ENCODE results near the gene GPR180. TPM values are rescaled to one million over a fixed set of nuclear protein-coding genes. Genes with fewer than 3 reads are reported as not detected.

GPR180 gene
- total RNA-seq, 1 donor from 2014 or later: 8.2 TPM

DNA sequence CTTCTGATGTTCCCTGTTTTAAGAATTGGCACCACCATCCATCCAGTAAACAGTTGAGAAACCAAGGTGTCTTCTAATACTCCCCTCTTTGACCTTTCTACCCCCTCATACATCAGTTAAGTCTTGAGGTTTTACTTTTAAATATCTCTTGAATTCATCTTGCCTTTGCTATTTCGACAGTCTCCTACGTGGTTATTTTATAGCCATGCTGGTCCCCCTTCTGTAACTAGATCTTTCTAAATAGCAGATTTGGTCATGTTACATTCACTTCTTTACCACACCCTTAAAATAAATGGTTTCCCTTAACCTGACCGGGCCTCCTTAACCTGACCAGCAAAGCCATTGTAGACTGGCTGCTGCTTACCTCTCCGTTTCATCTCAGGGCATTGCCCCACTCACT lies 5.4 kb downstream of the GPR180 start:
- TF ChIP-seq, protein P1, sequence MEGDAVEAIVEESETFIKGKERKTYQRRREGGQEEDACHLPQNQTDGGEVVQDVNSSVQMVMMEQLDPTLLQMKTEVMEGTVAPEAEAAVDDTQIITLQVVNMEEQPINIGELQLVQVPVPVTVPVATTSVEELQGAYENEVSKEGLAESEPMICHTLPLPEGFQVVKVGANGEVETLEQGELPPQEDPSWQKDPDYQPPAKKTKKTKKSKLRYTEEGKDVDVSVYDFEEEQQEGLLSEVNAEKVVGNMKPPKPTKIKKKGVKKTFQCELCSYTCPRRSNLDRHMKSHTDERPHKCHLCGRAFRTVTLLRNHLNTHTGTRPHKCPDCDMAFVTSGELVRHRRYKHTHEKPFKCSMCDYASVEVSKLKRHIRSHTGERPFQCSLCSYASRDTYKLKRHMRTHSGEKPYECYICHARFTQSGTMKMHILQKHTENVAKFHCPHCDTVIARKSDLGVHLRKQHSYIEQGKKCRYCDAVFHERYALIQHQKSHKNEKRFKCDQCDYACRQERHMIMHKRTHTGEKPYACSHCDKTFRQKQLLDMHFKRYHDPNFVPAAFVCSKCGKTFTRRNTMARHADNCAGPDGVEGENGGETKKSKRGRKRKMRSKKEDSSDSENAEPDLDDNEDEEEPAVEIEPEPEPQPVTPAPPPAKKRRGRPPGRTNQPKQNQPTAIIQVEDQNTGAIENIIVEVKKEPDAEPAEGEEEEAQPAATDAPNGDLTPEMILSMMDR (conservative IDR thresholded peaks at IDR 0.05; ENCODE audit: low read depth, low read length): no peak
- H3K4me3 ChIP-seq (ENCODE audit: low read depth, low read length): no peak overlapping the region
- no peak for DNase-seq (ENCODE audit: low read depth)

DNA sequence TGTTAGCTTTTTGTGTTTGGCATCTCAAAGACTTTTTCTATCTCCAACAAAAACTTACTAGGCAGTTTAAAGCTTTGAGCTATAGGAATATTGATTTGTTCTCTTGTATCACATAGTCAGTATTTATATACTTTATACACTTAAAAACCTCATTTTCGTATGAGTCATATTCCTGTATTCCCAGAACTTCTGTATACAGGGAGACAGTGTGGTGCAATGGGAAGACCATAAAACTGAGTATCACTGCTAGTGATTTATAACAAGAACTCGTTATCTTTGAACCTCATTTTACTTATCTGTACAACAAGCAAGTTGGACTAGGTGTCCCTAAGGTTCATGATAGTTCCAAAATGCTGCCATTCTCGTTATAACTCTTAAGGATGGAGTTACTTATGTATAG lies 6.3 kb downstream of the GPR180 start:
- TF ChIP-seq, protein P1 (conservative IDR thresholded peaks at IDR 0.05; ENCODE audit: low read depth, low read length): no peak
- DNase-seq (ENCODE audit: low read depth): no peak
- no peak overlapping the region for H3K4me3 ChIP-seq (ENCODE audit: low read depth, low read length)

DNA sequence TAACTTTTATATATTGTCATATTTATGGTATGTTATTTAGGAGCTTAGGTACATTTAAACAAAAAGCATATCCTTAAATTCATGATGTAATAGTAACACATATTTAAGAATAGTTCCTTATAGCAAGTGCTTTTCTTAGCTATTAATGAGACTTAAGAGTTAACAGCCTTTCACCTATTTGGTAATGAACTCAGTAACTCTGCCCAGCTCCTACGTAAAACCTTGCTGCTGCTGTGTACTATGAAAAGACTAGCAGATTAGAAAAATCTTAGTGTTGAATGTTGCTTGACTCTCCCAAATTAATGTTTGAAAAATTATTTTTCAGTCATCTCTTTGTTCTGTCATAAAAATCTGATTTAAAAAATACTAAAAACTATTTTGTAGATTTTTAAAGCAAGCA lies 6.9 kb downstream of the GPR180 start:
- TF ChIP-seq, protein P1 (conservative IDR thresholded peaks at IDR 0.05; ENCODE audit: low read depth, low read length): no peak
- H3K4me3 ChIP-seq (ENCODE audit: low read depth, low read length): no peak overlapping the region
- DNase-seq (ENCODE audit: low read depth): no peak

DNA sequence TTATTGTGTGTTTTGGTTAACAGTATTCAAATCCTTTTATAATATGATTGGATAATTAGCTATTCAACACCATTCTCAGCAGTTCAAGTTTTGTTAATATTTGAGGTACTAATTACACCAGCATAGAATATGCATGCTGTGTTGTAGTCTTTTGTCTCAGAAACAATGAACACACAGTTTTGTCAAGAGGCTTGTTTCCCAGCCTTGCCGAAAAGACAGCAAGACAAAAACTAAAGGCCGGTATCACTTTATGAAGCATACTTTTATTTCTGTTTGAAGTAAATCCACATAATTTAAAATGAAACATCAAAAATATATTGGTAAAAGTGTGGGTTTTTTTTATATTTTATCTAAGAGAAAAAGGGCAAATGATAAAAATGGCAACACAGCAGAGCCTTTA lies 7.5 kb downstream of the GPR180 start:
- DNase-seq (ENCODE audit: low read depth): no peak
- TF ChIP-seq, protein P1 (conservative IDR thresholded peaks at IDR 0.05; ENCODE audit: low read depth, low read length): no peak
- H3K4me3 ChIP-seq (ENCODE audit: low read depth, low read length): no peak overlapping the region

DNA sequence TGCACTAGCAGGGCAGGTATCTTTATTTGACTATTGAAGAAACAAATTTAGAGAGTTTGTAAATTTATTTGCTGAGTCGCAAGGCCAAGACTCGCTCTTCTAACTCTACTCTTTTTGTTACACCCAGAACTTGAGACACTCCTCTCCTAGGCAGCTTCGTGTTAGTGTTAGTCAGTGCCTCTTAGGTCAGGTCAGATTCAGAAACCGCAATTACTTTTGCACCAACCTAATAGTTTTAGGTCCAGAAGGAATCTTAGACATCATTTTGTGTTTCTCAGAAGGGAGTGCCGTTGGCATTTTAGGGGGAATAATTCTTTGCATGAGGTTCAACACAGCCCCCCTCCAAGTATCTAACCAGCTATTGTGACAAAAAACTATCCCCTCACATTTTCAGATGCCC lies 8.8 kb downstream of the GPR180 start:
- H3K4me3 ChIP-seq (ENCODE audit: low read depth, low read length): no peak overlapping the region
- no peak for DNase-seq (ENCODE audit: low read depth)
- TF ChIP-seq, protein P1 (conservative IDR thresholded peaks at IDR 0.05; ENCODE audit: low read depth, low read length): no peak

DNA sequence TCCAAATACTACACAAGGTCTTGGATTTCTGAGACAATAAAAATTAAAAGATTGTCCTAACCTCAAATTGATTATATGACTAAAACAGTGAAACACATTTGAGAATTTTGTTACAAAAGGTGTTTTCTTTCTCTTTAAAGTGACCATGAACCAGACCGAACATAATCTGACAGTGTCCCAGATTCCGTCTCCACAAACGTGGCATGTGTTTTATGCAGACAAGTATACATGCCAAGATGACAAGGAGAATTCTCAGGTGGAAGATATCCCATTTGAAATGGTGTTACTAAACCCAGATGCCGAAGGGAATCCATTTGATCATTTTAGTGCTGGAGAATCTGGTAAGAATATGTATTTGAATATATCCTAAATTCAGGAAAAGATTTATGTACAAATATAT lies 10.4 kb downstream of the GPR180 start:
- H3K4me3 ChIP-seq (ENCODE audit: low read depth, low read length): no peak overlapping the region
- no peak for DNase-seq (ENCODE audit: low read depth)
- TF ChIP-seq, protein P1 (conservative IDR thresholded peaks at IDR 0.05; ENCODE audit: low read depth, low read length): no peak

DNA sequence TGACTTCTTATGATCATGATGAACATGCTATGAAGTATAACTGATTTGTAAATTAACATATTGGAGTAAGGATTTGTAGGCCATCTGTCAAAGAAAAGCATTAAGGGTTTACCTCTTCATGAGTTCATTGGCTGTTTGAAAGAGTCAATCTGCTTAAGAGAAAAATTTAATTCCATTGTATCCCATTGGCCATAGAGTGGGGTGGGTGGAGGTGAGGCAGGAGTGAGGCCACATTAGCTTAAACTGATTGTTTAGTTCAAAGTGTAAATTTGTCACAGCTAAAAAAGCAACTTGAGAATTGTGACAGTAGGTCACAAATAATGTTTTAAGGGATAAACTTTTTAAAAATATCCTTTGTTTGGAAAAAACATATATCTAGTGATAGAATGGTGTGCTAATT lies 11.4 kb downstream of the GPR180 start:
- TF ChIP-seq, protein P1 (conservative IDR thresholded peaks at IDR 0.05; ENCODE audit: low read depth, low read length): no peak
- no peak for DNase-seq (ENCODE audit: low read depth)
- H3K4me3 ChIP-seq (ENCODE audit: low read depth, low read length): no peak overlapping the region
